ELR (cell line): ENCODE data around the gene GPX1.

Source experiments
- DNase-seq: peaks from one replicate; pipeline ENCODE4 v3.0.0-alpha.2; 2015; ENCODE audit warnings: low read depth

The GPX1 gene

DNA sequence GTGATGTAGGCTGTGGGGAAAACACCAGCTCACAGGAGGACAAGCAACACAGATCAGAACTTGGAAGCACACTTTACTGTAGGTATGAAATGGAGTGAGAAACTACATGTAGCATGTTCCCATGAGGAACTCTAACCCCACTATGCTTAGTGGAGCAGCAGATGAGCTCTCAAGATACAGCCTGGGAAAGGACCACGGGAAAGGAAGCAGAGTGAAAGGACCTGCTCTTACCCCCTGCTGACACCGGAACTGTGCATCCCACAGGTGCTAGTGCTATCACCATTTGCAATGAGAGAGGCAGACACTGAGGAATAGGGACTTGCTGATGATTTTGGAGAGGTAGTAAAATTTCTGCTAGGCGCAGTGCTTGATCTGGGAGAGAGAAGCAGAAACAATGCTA lies 46.9 kb downstream of the GPX1 start:
- no peak for DNase-seq

DNA sequence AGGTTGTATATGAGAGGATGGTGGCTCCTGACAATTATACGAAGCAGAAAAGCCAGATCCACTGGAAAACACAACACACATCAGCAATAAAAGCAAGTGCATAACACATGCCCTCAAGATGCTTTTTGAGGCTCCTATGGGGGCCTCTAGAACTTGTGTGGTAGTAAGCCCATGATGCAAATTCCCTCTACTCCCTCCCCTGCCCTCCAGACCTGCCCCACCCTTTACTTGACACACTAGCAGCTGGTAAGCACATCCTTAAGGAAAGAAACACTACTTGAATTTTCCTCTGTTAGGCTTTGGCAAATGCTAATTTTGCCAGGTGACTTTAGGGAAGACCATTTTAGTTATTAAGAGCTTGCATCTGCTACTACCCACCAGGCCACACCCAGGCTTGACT lies 47.5 kb downstream of the GPX1 start:
- no peak for DNase-seq
